Activated gamma-delta T cell treated with Interleukin-2 at 50 U/mL for 16 hours (primary cell): Measurements from ENCODE around the gene ME2.
"Not testable (repeated sequence)": the region's sequence is repeated elsewhere in the genome, so short reads cannot be mapped to it uniquely, and the experiment has no call there.

Experiments used
- DNase-seq: peaks from one replicate; pipeline ENCODE4 v3.0.0-alpha.2; 2020

The ME2 gene

GRCh38 chr18:50878345-50879301 is at the start of gene ME2:
TSS of gene ME2 (plus strand) at chr18:50879118. CDS start at chr18:50895821, 16,703 bp downstream.
- DNase-seq: peak; percentile 88

GRCh38 chr18:50829644-50830043 is 49.3 kb upstream of the ME2 start:
- DNase-seq: no peak

- no peak for DNase-seq
Observed at GRCh38 chr18:50830544-50830943, 48.4 kb upstream of the ME2 start.

GRCh38 chr18:50832754-50833153 is 46.2 kb upstream of the ME2 start:
- DNase-seq: no peak

- DNase-seq: not testable (repeated sequence)
Observed at GRCh38 chr18:50833496-50833895, 45.4 kb upstream of the ME2 start.

GRCh38 chr18:50836521-50836957 is 42.4 kb upstream of the ME2 start:
- DNase-seq: no peak

GRCh38 chr18:50839341-50839740 is 39.6 kb upstream of the ME2 start:
- DNase-seq: no peak

GRCh38 chr18:50839996-50840395 is 38.9 kb upstream of the ME2 start:
- no peak for DNase-seq

GRCh38 chr18:50842846-50843245 is 36.1 kb upstream of the ME2 start:
- DNase-seq: no peak

GRCh38 chr18:50844554-50844953 is 34.4 kb upstream of the ME2 start:
- DNase-seq: no peak

- DNase-seq: no peak
Observed at GRCh38 chr18:50844960-50845359, 34.0 kb upstream of the ME2 start.

- DNase-seq: no peak
Observed at GRCh38 chr18:50847192-50847591, 31.7 kb upstream of the ME2 start.

GRCh38 chr18:50848061-50848551 is 30.8 kb upstream of the ME2 start:
- no peak for DNase-seq

GRCh38 chr18:50848991-50849390 is 29.9 kb upstream of the ME2 start:
- DNase-seq: no peak

- DNase-seq: no peak
Observed at GRCh38 chr18:50849419-50849821, 29.5 kb upstream of the ME2 start.

GRCh38 chr18:50850307-50851065 is 28.4 kb upstream of the ME2 start:
- no peak for DNase-seq

GRCh38 chr18:50853863-50854271 is 25.1 kb upstream of the ME2 start:
- no peak for DNase-seq

GRCh38 chr18:50855976-50856757 is 22.8 kb upstream of the ME2 start:
- DNase-seq: no peak

GRCh38 chr18:50857166-50857565 is 21.8 kb upstream of the ME2 start:
- not testable (repeated sequence) for DNase-seq

GRCh38 chr18:50857694-50858093 is 21.2 kb upstream of the ME2 start:
- DNase-seq: no peak

- no peak for DNase-seq
Observed at GRCh38 chr18:50859793-50860555, 18.9 kb upstream of the ME2 start.

GRCh38 chr18:50861617-50862016 is 17.3 kb upstream of the ME2 start:
- no peak for DNase-seq
